ENCODE data around the gene AP1B1. TPM values are rescaled to one million over a fixed set of nuclear protein-coding genes. Genes with fewer than 3 reads are reported as not detected.
"Not testable (repeated sequence)": the region's sequence is repeated elsewhere in the genome, so short reads cannot be mapped to it uniquely, and the experiment has no call there.

Gene AP1B1
- total RNA-seq, 4 donors from 2014 or later: 63.5 to 144 (median 95.4) TPM

GRCh38 chr22:29359469-29359868, 28.9 kb downstream of the AP1B1 start:
- TF ChIP-seq POLR2A (IDR thresholded peaks at IDR 0.05) (no peak), CTCF (IDR thresholded peaks at IDR 0.05) (peak in 5 of 6 experiments; percentile 41 to 52 (median 46))
- Histone ChIP-seq H3K27me3 (no peaks in the 10 kb centered on the region), H3K4me3 (no peak overlapping the region), H3K27ac (no peak overlapping the region), H3K36me3 (peaks cover 22 to 78% (median 39%) of the 10 kb centered on the region in 3 donors), H3K9me3 (no peaks in the 10 kb centered on the region), H3K4me1 (peaks cover 2 to 31% (median 5%) of the 10 kb centered on the region in 3 donors)
- intact Hi-C loops (cut with DNase I): no loop called here
- 30 to 40% methylated on average over 8 to 9 of the region's 9 CpGs for WGBS, 2 donors
- DNase-seq: no peak

GRCh38 chr22:29357193-29357890, 31.0 kb downstream of the AP1B1 start:
- not testable (repeated sequence) for H3K9me3 ChIP-seq

GRCh38 chr22:29353860-29354259, 34.5 kb downstream of the AP1B1 start:
- Histone ChIP-seq H3K4me1 (no peaks in the 10 kb centered on the region), H3K27me3 (no peaks in the 10 kb centered on the region), H3K9me3 (no peaks in the 10 kb centered on the region), H3K4me3 (no peak overlapping the region), H3K36me3 (peaks cover 61 to 100% (median 75%) of the 10 kb centered on the region in 3 donors), H3K27ac (no peak overlapping the region)
- 93 to 100% methylated on average over 7 to 8 of the region's 8 CpGs for WGBS, 2 donors
- intact Hi-C loops (cut with DNase I): no loop called here
- DNase-seq: no peak
- TF ChIP-seq CTCF (IDR thresholded peaks at IDR 0.05) (no peak), POLR2A (IDR thresholded peaks at IDR 0.05) (no peak)

More at GRCh38 chr22:29357193-29357890, 31.0 kb downstream of the AP1B1 start:
- Histone ChIP-seq H3K36me3 (peaks cover 34 to 83% (median 51%) of the 10 kb centered on the region in 3 donors), H3K4me1 (peaks cover 0 to 19% (median 0%) of the 10 kb centered on the region in 3 donors)
- intact Hi-C loops (cut with DNase I); H3K27ac ChIP-seq; H3K27me3 ChIP-seq; DNase-seq; H3K4me3 ChIP-seq: not testable (repeated sequence)
- 88 to 91% methylated on average over 12 of the region's 12 CpGs for WGBS, 2 donors

- intact Hi-C loops (cut with DNase I): no loop called here
- Histone ChIP-seq H3K9me3 (no peaks in the 10 kb centered on the region), H3K4me1 (no peaks in the 10 kb centered on the region), H3K27me3 (no peaks in the 10 kb centered on the region), H3K4me3 (no peak overlapping the region), H3K27ac (no peak overlapping the region), H3K36me3 (peaks cover 59 to 100% (median 71%) of the 10 kb centered on the region in 3 donors)
- TF ChIP-seq CTCF (IDR thresholded peaks at IDR 0.05) (no peak), POLR2A (IDR thresholded peaks at IDR 0.05) (no peak)
- DNase-seq: no peak
- WGBS, 2 donors: 89 to 92% methylated on average over 9 to 11 of the region's 11 CpGs
These were observed 35.1 kb downstream of the AP1B1 start for GRCh38 chr22:29353286-29353685.

- H3K4me3 ChIP-seq: no peak overlapping the region
- intact Hi-C loops (cut with DNase I): no loop called here
- no peak overlapping the region for H3K27ac ChIP-seq
- H3K9me3 ChIP-seq: no peaks in the 10 kb centered on the region
- peaks cover 59 to 100% (median 74%) of the 10 kb centered on the region in 3 donors for H3K36me3 ChIP-seq
- H3K4me1 ChIP-seq: no peaks in the 10 kb centered on the region
- 90% methylated on average over 9 of the region's 9 CpGs for WGBS, 2 donors
- TF ChIP-seq POLR2A (IDR thresholded peaks at IDR 0.05) (no peak), CTCF (IDR thresholded peaks at IDR 0.05) (no peak)
- H3K27me3 ChIP-seq: no peaks in the 10 kb centered on the region
- no peak for DNase-seq
These were observed 35.6 kb downstream of the AP1B1 start for GRCh38 chr22:29352778-29353177.

Data from esophagus squamous epithelium (tissue), 5 donors.